DOHH2 (cell line): Measurements from ENCODE around the gene ABCG2.
"Not testable (repeated sequence)": the region's sequence is repeated elsewhere in the genome, so short reads cannot be mapped to it uniquely, and the experiment has no call there.

Experiments used
- H3F3A ChIP-seq: fragments of 200-600 bp; sonication (generic), shearing (Covaris generic); 2 replicates; pipeline ENCODE4 v1.6.0; 2016; ENCODE audit warnings: antibody characterized with exemption, mild to moderate bottlenecking; ENCODE audit not compliant: control insufficient read depth, insufficient read depth
- H3K27ac ChIP-seq: fragments of 200-600 bp; sonication (generic); 2 replicates; pipeline ENCODE4 v1.5.1; 2014; ENCODE audit warnings: low read depth, mild to moderate bottlenecking, low read length, moderate library complexity
- H3K27me3 ChIP-seq: fragments of 200-600 bp; sonication (generic); 2 replicates; pipeline ENCODE4 v1.6.1; 2014; ENCODE audit warnings: mild to moderate bottlenecking, low read length, mixed read lengths; ENCODE audit not compliant: control insufficient read depth
- H3K36me3 ChIP-seq: fragments of 200-600 bp; sonication (generic); 2 replicates; pipeline ENCODE4 v1.6.1; 2014; ENCODE audit warnings: mild to moderate bottlenecking, low read length, moderate library complexity, mixed read lengths; ENCODE audit not compliant: control insufficient read depth
- H3K4me1 ChIP-seq: fragments of 200-600 bp; sonication (generic); 2 replicates; pipeline ENCODE4 v1.6.1; 2014; ENCODE audit warnings: mild to moderate bottlenecking, low read length, mixed read lengths; ENCODE audit not compliant: control insufficient read depth
- H3K4me2 ChIP-seq: fragments of 200-600 bp; sonication (generic); 2 replicates; pipeline ENCODE4 v1.6.0; 2014; ENCODE audit warnings: mild to moderate bottlenecking, low read length, moderate library complexity
- H3K4me3 ChIP-seq: fragments of 200-600 bp; sonication (generic); 2 replicates; pipeline ENCODE4 v1.5.1; 2014; ENCODE audit warnings: mild to moderate bottlenecking, low read length, mixed read lengths
- H3K79me2 ChIP-seq: fragments of 200-600 bp; sonication (generic); 2 replicates; pipeline ENCODE4 v1.6.1; 2014; ENCODE audit warnings: mild to moderate bottlenecking, low read length, mixed read lengths; ENCODE audit not compliant: control insufficient read depth
- H3K9me2 ChIP-seq: fragments of 200-600 bp; sonication (generic); replicated peaks from 2 replicates; pipeline ENCODE4 v1.6.1; 2014; ENCODE audit warnings: mild to moderate bottlenecking, low read length, mixed read lengths; ENCODE audit not compliant: control insufficient read depth
- H3K9me3 ChIP-seq: fragments of 200-600 bp; sonication (generic); 2 replicates; pipeline ENCODE4 v1.6.1; 2014; ENCODE audit warnings: antibody characterized with exemption, low read length, mixed read lengths; ENCODE audit not compliant: control insufficient read depth, insufficient read depth
- H4K20me1 ChIP-seq: fragments of 200-600 bp; sonication (generic); 2 replicates; pipeline ENCODE4 v1.6.0; 2014; ENCODE audit warnings: low read depth, mild to moderate bottlenecking, antibody characterized with exemption, low read length, moderate library complexity; ENCODE audit not compliant: control insufficient read depth, insufficient read depth
- CTCF ChIP-seq: fragments of 200-600 bp; sonication (generic); IDR thresholded peaks from one replicate; pipeline ENCODE4 v1.5.1; 2014; ENCODE audit warnings: antibody characterized with exemption, mild to moderate bottlenecking, low read depth, low read length; ENCODE audit not compliant: poor library complexity, severe bottlenecking
- EZH2phosphoT487 ChIP-seq: fragments of 200-600 bp; sonication (generic); IDR thresholded peaks from 2 replicates; pipeline ENCODE4 v1.6.1; 2017; ENCODE audit warnings: borderline replicate concordance, mild to moderate bottlenecking, antibody characterized with exemption, low read length, moderate library complexity, mixed read lengths

ABCG2 gene

GRCh38 chr4:88162626-88163025 is 4.2 kb upstream of the ABCG2 start:
- TF ChIP-seq CTCF (no peak), EZH2phosphoT487 (no peak)
- H3K4me1 ChIP-seq, result no peaks in the 10 kb centered on the region
- H3K27ac ChIP-seq, result no peak overlapping the region
- no peaks in the 10 kb centered on the region for H3K9me3 ChIP-seq
- H3K79me2 ChIP-seq, result no peaks in the 10 kb centered on the region
- peaks cover 16% of the 10 kb centered on the region for H3K27me3 ChIP-seq
- no peaks in the 10 kb centered on the region for H3K36me3 ChIP-seq
- no peaks in the 10 kb centered on the region for H4K20me1 ChIP-seq
- no peaks in the 10 kb centered on the region for H3K9me2 ChIP-seq
- no peaks in the 10 kb centered on the region for H3F3A ChIP-seq
- H3K4me2 ChIP-seq, result no peak overlapping the region
- no peak overlapping the region for H3K4me3 ChIP-seq

GRCh38 chr4:88159229-88159725 is 838 bp upstream of the ABCG2 start:
- TF ChIP-seq EZH2phosphoT487, result no peak
- TF ChIP-seq CTCF, result no peak
- Histone ChIP-seq H3K9me3 (no peaks in the 10 kb centered on the region), H3K36me3 (no peaks in the 10 kb centered on the region), H3K79me2 (no peaks in the 10 kb centered on the region), H3K27ac (no peak overlapping the region), H3K9me2 (no peaks in the 10 kb centered on the region), H3F3A (no peaks in the 10 kb centered on the region), H3K27me3 (peaks cover 16% of the 10 kb centered on the region), H3K4me1 (no peaks in the 10 kb centered on the region), H3K4me2 (no peak overlapping the region), H4K20me1 (no peaks in the 10 kb centered on the region), H3K4me3 (peak overlapping the region; percentile 27; the same call in 1 of the 2 replicates)

GRCh38 chr4:88158038-88158488 is 376 bp downstream of the ABCG2 start:
- H3F3A ChIP-seq, result no peaks in the 10 kb centered on the region
- TF ChIP-seq EZH2phosphoT487, result no peak
- no peak for TF ChIP-seq CTCF
- H3K9me3 ChIP-seq, result no peaks in the 10 kb centered on the region
- peaks cover 16% of the 10 kb centered on the region for H3K27me3 ChIP-seq
- H3K4me3 ChIP-seq, result peak overlapping the region; percentile 27
- H3K79me2 ChIP-seq, result no peaks in the 10 kb centered on the region
- no peaks in the 10 kb centered on the region for H3K9me2 ChIP-seq
- H3K36me3 ChIP-seq, result no peaks in the 10 kb centered on the region
- H3K4me1 ChIP-seq, result no peaks in the 10 kb centered on the region
- H3K27ac ChIP-seq, result no peak overlapping the region
- no peaks in the 10 kb centered on the region for H4K20me1 ChIP-seq
- peak overlapping the region; percentile 48 for H3K4me2 ChIP-seq

- H3K36me3 ChIP-seq, H4K20me1 ChIP-seq, H3K27ac ChIP-seq, H3K9me2 ChIP-seq, H3K79me2 ChIP-seq, H3K4me1 ChIP-seq, H3F3A ChIP-seq, H3K4me3 ChIP-seq, H3K9me3 ChIP-seq, H3K27me3 ChIP-seq, H3K4me2 ChIP-seq: not testable (repeated sequence)
These were observed 6.1 kb downstream of the ABCG2 start for GRCh38 chr4:88152331-88152730.
